CD4-positive, alpha-beta T cell treated with Interleukin-1 beta for 1 hour (primary cell): ENCODE results near the gene CEP128.

Experiments used
- DNase-seq, 2 donors: peaks; one replicate each; pipeline ENCODE4 v3.0.0-alpha.2; 2020 to 2022

CEP128 gene

GRCh38 chr14:80658155-80658554 is 283.4 kb downstream of the CEP128 start:
- DNase-seq, result no peak

GRCh38 chr14:80653956-80654355 is 287.6 kb downstream of the CEP128 start:
- no peak for DNase-seq

- no peak for DNase-seq
Observed at GRCh38 chr14:80645667-80646413, 295.7 kb downstream of the CEP128 start.

DNA sequence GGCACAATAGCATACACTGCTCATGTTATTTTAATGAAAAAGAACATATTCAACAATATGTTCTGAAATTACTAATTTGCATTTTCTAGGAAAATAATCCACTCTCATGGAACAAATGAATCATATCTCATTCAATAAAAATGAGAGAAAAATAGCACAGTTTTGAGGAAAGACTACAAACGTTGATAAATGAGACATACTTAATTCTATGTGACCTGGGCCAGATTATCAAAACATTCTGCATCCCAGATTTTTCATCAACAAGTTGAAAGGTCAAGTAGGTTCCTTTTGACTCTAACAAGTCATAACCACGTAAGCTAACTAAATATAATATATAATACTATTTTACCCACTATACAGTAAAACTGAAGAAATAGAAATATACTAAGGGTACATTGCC is 296.7 kb downstream of the CEP128 start:
- DNase-seq, result no peak

DNA sequence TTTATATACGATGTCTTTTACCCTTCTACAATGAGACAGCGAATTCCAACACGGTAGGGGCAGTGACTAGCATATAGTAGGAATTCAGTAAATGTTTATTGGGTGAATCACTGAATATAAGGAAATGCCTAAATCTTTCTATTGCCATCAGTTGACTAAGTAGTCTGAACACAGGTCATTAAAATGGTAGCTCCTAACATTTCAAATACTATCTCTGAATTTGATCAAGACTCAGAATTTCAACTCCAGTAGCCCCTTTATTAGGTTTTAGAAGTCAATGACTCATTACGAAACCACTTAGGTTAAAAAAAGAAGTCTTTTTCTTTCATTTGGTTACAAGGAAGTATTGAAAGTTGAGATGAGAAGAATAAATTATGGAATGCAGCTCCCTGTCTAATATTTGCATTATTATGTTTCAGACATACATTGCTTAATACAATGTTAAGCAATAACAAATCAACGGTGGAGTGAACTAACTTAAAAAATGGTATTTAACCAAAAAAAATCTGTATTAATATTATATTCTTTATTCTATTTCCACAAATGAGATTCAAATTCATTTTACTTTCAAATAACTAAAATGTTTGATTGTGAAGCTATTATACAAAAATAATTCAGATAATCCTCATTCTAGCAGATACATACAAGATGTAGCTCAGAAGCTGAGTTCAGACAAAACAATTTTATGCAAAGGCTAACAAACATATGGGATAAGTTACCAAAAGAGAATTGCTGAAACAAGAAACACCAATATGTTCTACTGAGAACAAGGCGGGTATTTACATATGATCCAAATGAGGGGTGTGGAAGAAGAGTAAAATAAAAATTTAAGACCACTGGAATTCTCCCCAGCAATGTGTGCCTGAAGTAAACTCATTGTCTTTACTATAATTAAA is 302.7 kb downstream of the CEP128 start:
- DNase-seq, result no peak

DNA sequence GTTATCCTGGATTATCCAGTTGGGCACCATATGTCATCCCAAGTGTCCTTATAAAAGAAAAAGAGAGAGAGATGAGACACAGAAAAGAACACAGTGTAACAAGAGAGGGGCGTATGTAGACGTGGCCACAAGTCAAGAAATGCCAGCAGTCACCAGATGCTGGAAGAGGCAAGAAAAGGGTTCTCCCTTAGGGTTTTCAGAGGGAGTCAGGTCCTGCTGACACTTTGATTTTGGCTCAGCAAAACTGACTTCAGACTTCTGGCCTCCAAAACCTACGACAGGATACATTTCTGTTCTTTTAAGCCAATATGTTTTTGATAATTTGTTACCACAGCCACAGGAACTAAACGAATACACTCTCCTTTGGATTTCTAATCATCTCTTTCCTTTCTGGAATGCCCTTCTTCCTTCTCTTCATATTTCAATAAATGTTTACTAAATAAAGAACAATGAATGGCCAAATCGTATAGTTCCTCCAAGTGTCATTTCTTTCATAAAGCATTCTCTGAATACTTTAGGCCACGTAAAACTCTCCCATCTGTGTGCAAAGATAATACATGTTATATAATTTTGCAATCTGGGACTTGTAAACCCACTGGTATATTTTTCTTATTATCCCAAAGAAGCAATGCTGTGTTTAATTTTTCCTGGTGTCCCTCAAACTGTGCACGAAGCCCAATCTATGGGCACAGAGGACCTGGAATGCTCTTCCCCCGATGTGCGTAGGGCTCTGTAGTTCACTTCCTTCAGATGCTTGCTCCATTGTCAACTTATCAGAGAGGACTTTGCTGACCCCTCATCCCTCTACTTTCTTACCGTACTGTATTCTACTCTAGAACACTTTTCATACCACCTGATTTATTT is 303.6 kb downstream of the CEP128 start:
- no peak for DNase-seq

GRCh38 chr14:80636071-80636470 is 305.5 kb downstream of the CEP128 start:
- no peak for DNase-seq

DNA sequence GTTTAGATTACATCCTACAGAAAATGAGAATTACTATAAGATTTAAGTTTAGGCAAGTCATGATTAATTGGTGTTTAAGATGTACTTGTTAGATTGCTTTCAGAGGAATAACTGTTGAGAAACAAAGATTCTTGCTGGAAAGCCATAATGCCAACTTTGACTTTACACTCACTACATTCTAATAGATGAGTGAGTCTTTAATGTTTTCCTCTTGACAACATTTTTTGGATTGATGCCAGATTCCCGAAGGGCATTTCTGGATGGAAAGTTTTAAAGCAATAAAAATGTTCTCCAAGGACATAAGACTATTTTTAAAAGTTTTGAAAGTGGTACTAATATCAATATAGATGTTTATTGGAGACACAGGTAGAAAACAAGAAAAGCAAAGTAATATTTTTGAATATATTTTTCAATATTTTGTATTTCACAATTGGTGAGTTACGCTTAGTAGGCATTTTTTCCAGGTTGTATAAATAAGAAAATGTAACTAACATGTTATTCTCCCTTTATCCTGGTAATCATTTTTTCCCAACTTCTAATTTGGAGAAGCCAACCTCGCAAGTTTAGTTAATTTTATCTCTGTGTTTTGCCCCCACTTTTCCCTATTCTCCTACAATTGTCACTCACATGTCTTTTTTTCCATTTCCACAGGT is 307.3 kb downstream of the CEP128 start:
- DNase-seq, result no peak

GRCh38 chr14:80629606-80630005 is 311.9 kb downstream of the CEP128 start:
- no peak for DNase-seq

DNA sequence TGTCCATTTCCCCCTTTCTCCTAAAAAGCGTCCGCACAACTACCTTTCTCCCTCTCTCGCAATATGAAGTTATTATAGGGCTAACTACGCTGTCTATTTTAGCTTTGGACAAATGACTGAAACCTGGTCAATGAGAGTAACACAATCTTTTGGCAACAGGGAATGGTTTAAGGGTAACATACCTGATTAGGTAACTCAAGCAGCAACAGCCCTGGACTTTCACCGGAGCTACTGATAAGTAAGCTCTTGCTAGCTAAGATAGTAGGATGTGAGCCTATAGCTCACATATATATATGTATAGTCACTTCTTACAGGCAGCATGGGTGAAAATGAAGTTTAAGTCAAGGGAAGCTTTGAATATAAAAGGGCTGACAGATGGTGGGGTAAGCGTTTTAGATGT is 313.0 kb downstream of the CEP128 start:
- DNase-seq, result no peak

DNA sequence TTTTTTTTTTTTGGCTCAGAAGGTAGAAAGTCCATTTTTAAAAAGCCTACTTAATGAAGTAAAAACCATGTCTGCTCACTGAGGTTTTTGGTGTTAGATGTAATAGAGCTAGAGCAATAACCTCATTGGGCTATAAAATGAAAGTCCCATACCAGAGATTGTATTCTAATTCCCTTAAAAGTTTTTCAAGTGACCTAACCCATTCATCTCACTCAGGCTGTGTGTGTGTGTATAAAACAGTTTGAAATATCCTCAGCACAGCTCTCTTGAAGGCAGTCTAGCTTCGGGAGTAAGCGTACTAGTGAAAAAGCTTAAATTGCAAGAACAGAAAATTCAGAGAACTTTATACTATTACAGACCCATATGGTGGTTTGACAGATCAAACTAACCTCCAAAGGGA is 313.8 kb downstream of the CEP128 start:
- DNase-seq, result no peak

DNA sequence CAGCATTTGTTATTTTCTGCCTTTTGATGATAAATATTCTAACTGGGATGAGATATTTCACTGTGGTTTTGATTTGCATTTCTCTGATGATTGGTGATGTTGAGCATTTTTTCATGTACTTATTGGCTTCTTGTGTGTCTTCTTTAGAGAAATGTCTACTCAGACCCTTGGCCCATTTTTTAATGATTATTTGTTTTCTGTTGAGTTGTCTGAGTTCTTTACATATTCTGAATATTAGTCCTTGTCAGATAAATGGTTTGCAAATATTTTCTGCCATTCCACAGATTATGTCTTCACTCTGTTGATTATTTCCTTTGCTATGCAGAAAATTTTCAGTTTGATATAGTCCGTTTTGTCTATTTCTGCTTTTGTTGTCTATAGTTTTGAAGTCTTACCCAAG is 317.0 kb downstream of the CEP128 start:
- DNase-seq, result no peak

DNA sequence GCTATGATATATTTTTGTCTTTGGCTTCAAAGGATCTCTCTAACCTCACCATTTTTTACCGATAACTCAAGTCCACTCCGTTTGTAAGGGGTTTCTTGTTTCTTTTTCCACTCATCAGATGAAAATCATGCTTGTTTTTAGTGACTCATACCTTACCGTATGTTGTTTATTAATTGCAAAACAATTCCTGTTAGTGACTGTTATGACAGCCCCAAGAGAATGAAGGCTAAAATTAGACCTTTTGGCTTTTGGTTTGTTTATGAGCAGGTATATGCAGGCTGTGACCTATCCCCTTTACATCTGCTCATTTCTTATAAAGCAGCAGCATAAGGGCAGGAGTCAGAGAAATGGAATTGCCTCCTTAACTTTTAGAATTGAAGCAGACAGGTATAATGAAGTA is 319.8 kb downstream of the CEP128 start:
- DNase-seq, result no peak

DNA sequence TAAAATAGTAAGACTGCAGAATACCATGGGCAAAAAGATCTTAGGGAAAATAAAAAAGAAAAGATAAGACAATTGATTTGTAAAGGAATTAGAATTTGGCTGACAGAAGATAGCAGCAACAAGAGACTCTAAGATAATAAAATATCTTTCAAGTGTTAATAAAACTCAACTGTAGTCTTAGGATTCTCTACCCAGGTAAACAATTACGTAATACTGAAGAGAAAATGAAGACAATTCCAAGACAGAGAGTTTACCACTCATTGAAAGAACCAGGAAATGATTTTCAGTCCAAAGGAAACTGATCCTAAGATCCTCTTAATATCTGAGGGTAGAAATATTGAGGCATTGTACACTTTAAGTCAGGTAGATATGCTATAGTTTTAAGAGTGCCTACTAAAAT is 321.1 kb downstream of the CEP128 start:
- no peak for DNase-seq

GRCh38 chr14:80618751-80619329 is 322.7 kb downstream of the CEP128 start:
- DNase-seq, result no peak

GRCh38 chr14:80615831-80616230 is 325.7 kb downstream of the CEP128 start:
- no peak for DNase-seq

- no peak for DNase-seq
Observed at GRCh38 chr14:80609055-80609454, 332.5 kb downstream of the CEP128 start.

- no peak for DNase-seq
Observed at GRCh38 chr14:80608563-80608962, 333.0 kb downstream of the CEP128 start.

DNA sequence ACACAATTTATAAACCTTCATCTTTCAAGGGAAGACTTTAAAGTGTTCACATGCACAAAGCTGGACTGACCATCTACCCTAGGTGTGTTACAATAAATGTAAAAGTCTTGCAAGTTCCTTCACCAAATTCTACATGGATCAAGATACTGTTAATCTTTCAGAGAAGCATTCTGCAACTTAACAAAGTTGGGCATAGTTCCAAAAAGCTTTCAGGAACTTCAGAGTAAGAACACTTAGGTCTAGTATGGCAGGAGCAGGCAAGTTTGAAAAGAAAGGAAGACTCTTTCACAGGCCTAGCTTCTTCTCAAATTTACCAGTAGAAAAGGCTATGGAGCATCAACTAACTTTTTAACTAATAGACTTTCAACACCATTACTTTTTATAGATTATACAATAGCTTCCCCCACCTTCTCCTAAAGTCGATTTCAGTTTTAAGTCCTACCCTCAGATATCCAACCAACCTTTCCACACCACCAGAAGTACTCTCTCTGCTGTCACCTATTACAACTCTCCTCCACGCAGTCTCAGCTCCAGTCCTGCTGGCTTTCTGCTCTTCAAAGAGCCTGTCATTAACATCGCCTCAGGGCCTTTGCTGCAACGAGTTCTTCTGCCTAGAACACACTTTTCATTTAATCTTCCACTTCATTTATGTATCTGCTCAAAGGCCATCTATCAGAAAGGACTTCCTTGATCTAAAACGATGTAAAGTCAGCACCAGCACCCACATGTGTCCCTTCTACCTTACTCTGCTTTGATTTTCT is 333.9 kb downstream of the CEP128 start:
- DNase-seq, result no peak

- no peak for DNase-seq
Observed at GRCh38 chr14:80606347-80606772, 335.2 kb downstream of the CEP128 start.

- DNase-seq, result no peak
Observed at GRCh38 chr14:80605536-80605935, 336.0 kb downstream of the CEP128 start.
